NCI-H526 treated with DMSO at 0.1 percent for 48 hours (cell line): Measurements from ENCODE around the gene MIER1.
A peak's percentile ranks its signal among the peaks of the same experiment; 100 is the strongest.

ENCODE experiments used
- DNase-seq: peaks from one replicate; lab custom pipeline; 2025; lab: John Stamatoyannopoulos, UW

Gene MIER1

GRCh38 chr1:66999640-67000400, 75.0 kb downstream of the MIER1 start:
- DNase-seq: no peak

GRCh38 chr1:67001682-67002425, 77.1 kb downstream of the MIER1 start:
- no peak for DNase-seq

- DNase-seq: peak; percentile 28
These were observed 79.4 kb downstream of the MIER1 start for GRCh38 chr1:67004176-67004575.

GRCh38 chr1:67005068-67005467, 80.3 kb downstream of the MIER1 start:
- DNase-seq: no peak

- no peak for DNase-seq
These were observed 85.0 kb downstream of the MIER1 start for GRCh38 chr1:67009792-67010191.

- no peak for DNase-seq
These were observed 88.8 kb downstream of the MIER1 start for GRCh38 chr1:67013573-67013972.

- no peak for DNase-seq
These were observed 93.8 kb downstream of the MIER1 start for GRCh38 chr1:67018574-67018973.

GRCh38 chr1:67019121-67019520, 94.3 kb downstream of the MIER1 start:
- no peak for DNase-seq

GRCh38 chr1:67019600-67020136, 94.9 kb downstream of the MIER1 start:
- no peak for DNase-seq

GRCh38 chr1:67020304-67020703, 95.5 kb downstream of the MIER1 start:
- DNase-seq: no peak

GRCh38 chr1:67020765-67021164, 96.0 kb downstream of the MIER1 start:
- no peak for DNase-seq

GRCh38 chr1:67029472-67029871, 104.7 kb downstream of the MIER1 start:
- no peak for DNase-seq

- DNase-seq: no peak
These were observed 106.5 kb downstream of the MIER1 start for GRCh38 chr1:67031121-67031858.

GRCh38 chr1:67031859-67032247, 107.1 kb downstream of the MIER1 start:
- DNase-seq: no peak
